ENCODE measurements around the gene ZNF70. TPM values are rescaled to one million over a fixed set of nuclear protein-coding genes. Genes with fewer than 3 reads are reported as not detected.

Gene ZNF70
- total and polyA plus RNA-seq, 10 of the 15 experiments (the other 5 are each of a cell fraction or from before 2014, with no cell fraction given), result 0.15 to 2.3 (median 0.85) TPM

GRCh38 chr22:23744001-23744400 lies 6.9 kb downstream of the ZNF70 start (continued):
- TF ChIP-seq ZNF687 (IDR thresholded peaks at IDR 0.05) (peak; percentile 99), CREB1 (IDR thresholded peaks at IDR 0.05; ENCODE audit: low read depth) (no peak), RBBP5 (conservative IDR thresholded peaks at IDR 0.05) (no peak)

- no peak overlapping the region for H3K4me2 ChIP-seq (ENCODE audit: control insufficient read depth, insufficient read depth)
- ChIA-PET POLR2A (no interaction called here), CTCF (no interaction called here), SMC1A (ENCODE audit: uncharacterized antibody, unreplicated experiment) (no interaction called here), RAD21 (ENCODE audit: unreplicated experiment) (no interaction called here)
- 97% methylated on average over 2 of the region's 2 CpGs for WGBS (ENCODE audit: insufficient coverage, insufficient replicate concordance, low lambda C conversion rate, missing lambda C conversion rate)
- intact Hi-C loops (cut with micrococcal nuclease; ENCODE audit: unreplicated experiment), result no loop called here
- H2AFZ ChIP-seq (ENCODE audit: control insufficient read depth, low read depth, low read length), result no peak overlapping the region
- no peaks in the 10 kb centered on the region for H3K79me2 ChIP-seq (ENCODE audit: control insufficient read depth, insufficient read depth, low read length)
- H3K9ac ChIP-seq (ENCODE audit: control insufficient read depth, insufficient read depth, low read length), result no peak overlapping the region
- H3K27ac ChIP-seq (ENCODE audit: control insufficient read depth, insufficient read depth), result no peak overlapping the region
- ATAC-seq, result no peak
- no peak for DNase-seq (ENCODE audit: low read depth, low spot score)
- H3K27me3 ChIP-seq (replicated peaks in 1 of 2; ENCODE audit: control insufficient read depth in 2 of 2, insufficient read depth in 2 of 2, low read length in 1 of 2), result no peaks in the 10 kb centered on the region
- no peaks in the 10 kb centered on the region for H3K4me1 ChIP-seq (ENCODE audit: control insufficient read depth, insufficient read depth, low read length)
- no peak for FAIRE-seq
- no TSS peak for BruUV-seq (replicated peaks)
- no peak overlapping the region for H3K4me3 ChIP-seq
- in situ Hi-C loops (cut with MboI), result no loop called here
- no peaks in the 10 kb centered on the region; the same call in 2 of the 3 replicates for H3K9me3 ChIP-seq (replicated peaks; ENCODE audit: control insufficient read depth, insufficient read depth, low read length)
- no peaks in the 10 kb centered on the region; a peak in 1 of 4 replicates for H3K36me3 ChIP-seq (ENCODE audit: control insufficient read depth in 2 of 2, insufficient read depth in 2 of 2, low read length in 1 of 2)
- no peaks in the 10 kb centered on the region for H4K20me1 ChIP-seq (ENCODE audit: control insufficient read depth, insufficient read depth)
- TF ChIP-seq TCF3 (IDR thresholded peaks at IDR 0.05; ENCODE audit: borderline replicate concordance, insufficient read depth, low read depth, low read length) (no peak), ZNF24 (IDR thresholded peaks at IDR 0.05) (peak; percentile 87), ZNF592 (IDR thresholded peaks at IDR 0.05) (peak; percentile 97), ZNF687 (IDR thresholded peaks at IDR 0.05) (peak; percentile 96), ZZZ3 (IDR thresholded peaks at IDR 0.05; ENCODE audit: control insufficient read depth, insufficient read length, low read depth) (no peak)
Observed at GRCh38 chr22:23743303-23743705, 7.6 kb downstream of the ZNF70 start.
